HepG2 (cell line): ENCODE measurements around the gene PARP6. TPM values are rescaled to one million over a fixed set of nuclear protein-coding genes. Genes with fewer than 3 reads are reported as not detected.
A peak's percentile ranks its signal among the peaks of the same experiment; 100 is the strongest.

Experiments used
- DPF2 ChIP-seq: sonication (generic); formaldehyde crosslinking; IDR thresholded peaks from 2 replicates; pipeline ENCODE4 v1.4.0; 2020; ENCODE audit warnings: mild to moderate bottlenecking, low read depth, missing genetic modification reagents, borderline replicate concordance
- DR1 ChIP-seq: sonication (generic); formaldehyde crosslinking; IDR thresholded peaks from 2 replicates; pipeline ENCODE4 v1.8.0; 2021; ENCODE audit warnings: mild to moderate bottlenecking, missing genetic modification reagents, inconsistent platforms
- FOXO1 ChIP-seq: sonication (generic); formaldehyde crosslinking; IDR thresholded peaks from 2 replicates; pipeline ENCODE4 v1.4.0; 2020; ENCODE audit warnings: missing genetic modification reagents
- SAP130 ChIP-seq: IDR thresholded peaks from 2 replicates; pipeline ENCODE4 v1.6.1; 2016; ENCODE audit warnings: low read depth
- SOX6 ChIP-seq, 2 experiments: fragments of 450-650 bp in 1 of 2; sonication (generic) in 1 of 2; formaldehyde crosslinking in 1 of 2; IDR thresholded peaks; 2 replicates each; pipeline versions ENCODE4 v1.4.0 to v1.6.1; 2017 to 2020; ENCODE audit warnings: antibody characterized with exemption in 1 of 2, mild to moderate bottlenecking in 1 of 2, missing genetic modification reagents in 1 of 2
- SP2 ChIP-seq: sonication (generic); formaldehyde crosslinking; IDR thresholded peaks from 2 replicates; pipeline ENCODE4 v1.5.1; 2020; ENCODE audit warnings: mild to moderate bottlenecking, missing genetic modification reagents
- SPEN ChIP-seq: sonication (generic); formaldehyde crosslinking; IDR thresholded peaks from 2 replicates; pipeline ENCODE4 v1.5.1; 2020; ENCODE audit warnings: low read depth, mild to moderate bottlenecking, missing genetic modification reagents
- TEAD2 ChIP-seq: sonication (generic); formaldehyde crosslinking; IDR thresholded peaks from 2 replicates; pipeline ENCODE4 v1.9.0; 2021; ENCODE audit warnings: missing genetic modification reagents
- ZBTB20 ChIP-seq: sonication (generic); formaldehyde crosslinking; IDR thresholded peaks from 2 replicates; pipeline ENCODE4 v1.8.1; 2023; ENCODE audit warnings: missing genetic modification reagents, low read depth, mild to moderate bottlenecking, borderline replicate concordance
- ZFX ChIP-seq: sonication (generic); formaldehyde crosslinking; IDR thresholded peaks from 2 replicates; pipeline ENCODE4 v1.4.0; 2020; ENCODE audit warnings: mild to moderate bottlenecking, low read depth, missing genetic modification reagents, moderate library complexity
- ZIK1 ChIP-seq: sonication (generic); formaldehyde crosslinking; IDR thresholded peaks from 2 replicates; pipeline ENCODE4 v1.5.0; 2020; ENCODE audit warnings: mild to moderate bottlenecking, low read depth, missing genetic modification reagents, borderline replicate concordance
- ZNF264 ChIP-seq: sonication (generic); formaldehyde crosslinking; IDR thresholded peaks from 2 replicates; pipeline ENCODE4 v1.4.0; 2020; ENCODE audit warnings: missing genetic modification reagents
- ZNF275 ChIP-seq: sonication (generic); formaldehyde crosslinking; IDR thresholded peaks from 2 replicates; pipeline ENCODE4 v1.8.0; 2022; ENCODE audit warnings: missing genetic modification reagents, mild to moderate bottlenecking, inconsistent platforms, borderline replicate concordance
- ZNF281 ChIP-seq: sonication (generic); formaldehyde crosslinking; IDR thresholded peaks from 2 replicates; pipeline ENCODE4 v1.4.0; 2020; ENCODE audit warnings: missing genetic modification reagents, borderline replicate concordance
- ZNF343 ChIP-seq: sonication (generic); formaldehyde crosslinking; IDR thresholded peaks from 2 replicates; pipeline ENCODE4 v1.4.0; 2020; ENCODE audit warnings: mild to moderate bottlenecking, missing genetic modification reagents
- ZNF558 ChIP-seq: sonication (generic); formaldehyde crosslinking; IDR thresholded peaks from 2 replicates; pipeline ENCODE4 v1.9.0; 2022; ENCODE audit warnings: mild to moderate bottlenecking, missing genetic modification reagents, borderline replicate concordance
- ZNF629 ChIP-seq: sonication (generic); formaldehyde crosslinking; conservative IDR thresholded peaks from 2 replicates; pipeline ENCODE4 v1.5.0; 2020; ENCODE audit warnings: missing genetic modification reagents
- ZNF710 ChIP-seq: sonication (generic); formaldehyde crosslinking; IDR thresholded peaks from 2 replicates; pipeline ENCODE4 v1.5.0; 2020; ENCODE audit warnings: mild to moderate bottlenecking, missing genetic modification reagents, borderline replicate concordance
- ZSCAN9 ChIP-seq: IDR thresholded peaks from 2 replicates; pipeline ENCODE4 v1.6.1; 2016; ENCODE audit warnings: borderline replicate concordance
- polyA plus RNA-seq, 8 experiments: library from polyadenylated mRNA; depleted of rRNA in 3 of 8; stranded (reverse) in 7 of 8; unstranded in 1 of 8; fragments of >200 nt; fragmentation: Illumina TruSeq in 4 of 8; extraction: Trizol in 4 of 8; gene quantifications; 2 replicates each; pipeline versions ENCODE4 v1.2.1 to v1.2.3, GENCODE V29; 2011 to 2016; ENCODE audit warnings: low read depth in 4 of 8, missing spikeins in 1 of 8, mixed read lengths in 1 of 8; ENCODE audit not compliant: insufficient read depth in 1 of 8
- total RNA-seq, 5 experiments: library from RNA; depleted of rRNA; stranded (reverse); fragments of >200 nt; fragmentation: Illumina TruSeq; extraction: Trizol; gene quantifications; 2 replicates each; pipeline ENCODE4 v1.2.3, GENCODE V29; 2016; ENCODE audit warnings: low read depth in 1 of 5
- TF ChIP-seq, protein P1 (sequence below): sonication (generic); formaldehyde crosslinking; IDR thresholded peaks from 2 replicates; pipeline ENCODE4 v1.4.0; 2020; ENCODE audit warnings: mild to moderate bottlenecking, low read depth, missing genetic modification reagents

The PARP6 gene
- total and polyA plus RNA-seq, 2 of the 13 experiments (the other 11 are each of a cell fraction or from before 2014, with no cell fraction given) = 0.22 to 0.87 TPM

GRCh38 chr15:72231066-72231832 is 41.1 kb downstream of the PARP6 start, which contains the start of gene PKM (continued):
- TF ChIP-seq ZNF281 = peak; percentile 63; the same call in 1 of the 2 replicates
- TF ChIP-seq ZNF264 (CRISPR knock-in tag) = peak; percentile 72
- TF ChIP-seq, protein P1, sequence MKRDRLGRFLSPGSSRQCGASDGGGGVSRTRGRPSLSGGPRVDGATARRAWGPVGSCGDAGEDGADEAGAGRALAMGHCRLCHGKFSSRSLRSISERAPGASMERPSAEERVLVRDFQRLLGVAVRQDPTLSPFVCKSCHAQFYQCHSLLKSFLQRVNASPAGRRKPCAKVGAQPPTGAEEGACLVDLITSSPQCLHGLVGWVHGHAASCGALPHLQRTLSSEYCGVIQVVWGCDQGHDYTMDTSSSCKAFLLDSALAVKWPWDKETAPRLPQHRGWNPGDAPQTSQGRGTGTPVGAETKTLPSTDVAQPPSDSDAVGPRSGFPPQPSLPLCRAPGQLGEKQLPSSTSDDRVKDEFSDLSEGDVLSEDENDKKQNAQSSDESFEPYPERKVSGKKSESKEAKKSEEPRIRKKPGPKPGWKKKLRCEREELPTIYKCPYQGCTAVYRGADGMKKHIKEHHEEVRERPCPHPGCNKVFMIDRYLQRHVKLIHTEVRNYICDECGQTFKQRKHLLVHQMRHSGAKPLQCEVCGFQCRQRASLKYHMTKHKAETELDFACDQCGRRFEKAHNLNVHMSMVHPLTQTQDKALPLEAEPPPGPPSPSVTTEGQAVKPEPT (CRISPR knock-in tag) = peak; percentile 83
- no peak for TF ChIP-seq SOX6 (IDR thresholded peaks at IDR 0.05)
- peak; percentile 61 for TF ChIP-seq SOX6 (CRISPR knock-in tag; IDR thresholded peaks at IDR 0.05)
- peak; percentile 83 for TF ChIP-seq SP2 (CRISPR knock-in tag)
- no peak for TF ChIP-seq DPF2 (CRISPR knock-in tag)
- TF ChIP-seq ZBTB20 = peak; percentile 70; the same call in 1 of the 2 replicates
- peak; percentile 77; the same call in 1 of the 2 replicates for TF ChIP-seq ZNF343
- peak; percentile 94 for TF ChIP-seq DR1 (CRISPR knock-in tag)
- 0 out of 2 replicates have a peak, but pooled peaks have one; percentile 36 for TF ChIP-seq ZNF629
- peak; percentile 49; the same call in 1 of the 2 replicates for TF ChIP-seq FOXO1 (CRISPR knock-in tag)
- no peak; the same call in 1 of the 2 replicates for TF ChIP-seq ZNF558 (CRISPR knock-in tag)
- peak; percentile 77 for TF ChIP-seq SPEN (CRISPR knock-in tag)
- no peak for TF ChIP-seq TEAD2 (CRISPR knock-in tag)
- 0 out of 2 replicates have a peak, but pooled peaks have one; percentile 66 for TF ChIP-seq ZSCAN9 (CRISPR knock-in tag)
- TF ChIP-seq ZIK1 (CRISPR knock-in tag) = peak; percentile 51; the same call in 1 of the 2 replicates
- peak; percentile 59 for TF ChIP-seq ZNF275 (CRISPR knock-in tag)
- TF ChIP-seq ZNF710 (CRISPR knock-in tag) = 0 out of 2 replicates have a peak, but pooled peaks have one; percentile 38
- peak; percentile 83 for TF ChIP-seq SAP130 (CRISPR knock-in tag)
- TF ChIP-seq ZFX (CRISPR knock-in tag) = peak; percentile 92
